Amniotic stem cell (primary cell): Measurements from ENCODE around the gene TMEM184B.
"Not testable (repeated sequence)": the region's sequence is repeated elsewhere in the genome, so short reads cannot be mapped to it uniquely, and the experiment has no call there.

ENCODE experiments used
- DNase-seq: peaks from one replicate; lab custom pipeline; 2025; lab: John Stamatoyannopoulos, UW

TMEM184B gene

DNA sequence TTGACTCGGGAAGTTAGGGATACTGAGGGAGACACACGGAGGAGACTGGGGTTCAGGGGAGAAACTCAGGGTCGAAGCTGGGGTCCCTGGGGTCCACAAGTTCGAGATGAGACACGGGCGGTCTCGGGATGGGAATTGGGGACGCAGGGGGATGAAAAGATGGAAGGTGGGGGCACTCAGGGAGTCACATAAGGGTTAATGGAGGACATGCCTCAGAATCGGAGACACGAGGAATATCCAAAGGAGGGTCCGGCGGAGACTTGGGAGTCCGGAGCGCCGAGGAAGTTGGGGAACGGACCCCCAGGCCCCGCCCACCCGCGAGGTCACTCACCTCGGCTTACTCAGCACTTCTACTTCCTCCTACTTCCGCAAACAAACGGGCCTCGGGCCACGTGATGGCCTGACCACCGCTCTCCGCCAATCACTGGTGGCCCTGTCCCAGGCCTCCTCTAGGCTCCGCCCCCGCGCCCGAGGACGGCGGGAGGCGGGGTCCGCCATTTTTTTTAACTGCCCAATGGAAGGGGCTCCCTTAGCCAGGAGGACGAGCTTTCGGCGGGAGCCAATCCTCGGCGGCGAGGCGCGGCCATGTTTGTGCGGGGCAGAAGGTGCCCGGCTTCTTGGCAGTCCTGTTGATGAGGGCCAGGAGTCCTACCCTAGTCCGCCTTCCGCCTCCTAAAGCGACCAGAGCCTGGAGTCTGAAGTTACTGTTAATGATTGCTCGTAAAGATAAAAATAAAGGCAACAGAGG, 91.2 kb downstream of the TMEM184B start, which contains the start of gene PLA2G6:
TSS of gene PLA2G6 (minus strand) at position 378 of the 748 bp plus-strand sequence. CDS start 12,404 bp downstream, outside the sequence.
- peak; percentile 95 for DNase-seq

- no peak for DNase-seq
These were observed 91.9 kb downstream of the TMEM184B start for GRCh38 chr22:38180841-38181452.

- DNase-seq: not testable (repeated sequence)
These were observed 94.2 kb downstream of the TMEM184B start for GRCh38 chr22:38178605-38178937.

DNA sequence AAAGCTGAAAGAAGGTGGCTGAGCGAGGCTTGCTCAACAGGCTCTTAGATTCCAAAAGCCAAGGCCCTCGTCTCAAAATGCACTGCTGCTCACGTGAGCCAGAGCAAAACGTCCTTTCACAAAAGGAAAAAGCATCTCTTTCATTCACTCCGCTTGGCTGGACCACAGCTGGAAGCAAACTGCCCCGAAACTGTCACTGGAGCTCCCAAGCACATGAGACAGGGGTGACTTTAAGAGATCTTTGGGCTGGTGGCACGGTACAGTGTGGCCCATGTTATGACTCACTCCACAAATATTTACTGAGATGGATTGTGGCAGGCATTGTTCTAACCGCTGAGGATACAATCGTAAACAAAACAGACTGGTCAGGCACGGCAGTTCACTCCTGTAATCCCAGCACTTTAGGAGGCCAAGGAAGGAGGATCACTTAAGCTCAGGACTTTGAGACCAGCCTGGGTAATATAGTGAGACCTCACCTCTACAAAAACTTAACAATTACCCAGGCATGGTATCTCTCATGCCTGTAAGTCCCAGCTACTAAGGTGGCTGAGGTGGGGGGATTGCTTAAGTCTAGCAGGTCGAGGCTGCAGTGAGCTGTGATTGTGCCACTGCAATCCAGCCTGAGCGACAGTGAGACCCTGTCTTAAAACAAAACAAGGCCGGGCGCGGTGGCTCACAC, 94.7 kb downstream of the TMEM184B start:
- peak; percentile 36 for DNase-seq

- not testable (repeated sequence) for DNase-seq
These were observed 95.3 kb downstream of the TMEM184B start for GRCh38 chr22:38177571-38177925.

DNA sequence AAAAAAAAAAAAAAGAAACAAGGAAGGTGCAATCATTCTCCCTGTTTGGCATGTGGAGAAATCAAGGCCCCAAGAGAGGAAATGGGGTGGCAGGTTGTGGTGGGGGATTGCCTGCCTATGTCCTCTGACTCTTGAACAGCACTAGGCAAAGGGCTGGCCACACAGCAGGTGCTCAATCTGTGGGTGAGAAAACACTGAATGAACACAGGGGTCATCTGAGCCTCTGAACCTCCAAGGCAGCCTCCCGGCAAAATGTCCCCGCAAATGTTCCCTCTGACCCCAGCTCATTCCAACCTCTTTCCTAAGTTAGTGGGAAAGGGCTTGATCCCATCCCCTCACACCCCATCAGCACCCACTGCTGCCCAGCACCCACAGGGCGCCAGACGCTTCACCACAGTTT, 95.8 kb downstream of the TMEM184B start:
- no peak for DNase-seq

DNA sequence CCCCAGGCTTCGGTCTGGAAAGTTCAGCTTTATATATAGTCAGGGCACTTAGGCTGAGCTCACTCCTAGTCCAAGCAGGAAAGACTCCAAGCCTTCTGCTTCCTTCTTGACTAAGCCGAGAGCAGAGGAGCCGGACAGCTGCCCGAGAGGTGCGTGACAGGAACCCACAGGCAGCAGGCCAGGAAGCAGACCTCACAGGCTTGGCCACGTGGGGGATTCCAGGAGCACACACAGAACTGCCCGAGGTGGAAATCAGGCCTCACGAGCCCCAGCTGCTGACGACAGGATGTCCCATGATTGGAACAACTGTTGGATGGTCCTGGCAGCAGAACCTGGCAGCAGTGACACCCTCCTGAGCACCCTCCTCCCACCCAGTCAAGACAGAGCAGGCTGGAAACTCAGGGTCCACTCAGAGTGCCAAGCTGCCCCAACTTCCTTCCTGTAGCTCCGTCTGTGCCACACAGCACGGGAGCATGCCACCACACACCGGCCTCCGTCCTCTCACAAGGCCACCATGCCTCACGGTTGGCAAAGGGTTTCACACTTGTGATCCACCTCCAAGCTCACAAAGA, 96.6 kb downstream of the TMEM184B start:
- peak; percentile 75 for DNase-seq

DNA sequence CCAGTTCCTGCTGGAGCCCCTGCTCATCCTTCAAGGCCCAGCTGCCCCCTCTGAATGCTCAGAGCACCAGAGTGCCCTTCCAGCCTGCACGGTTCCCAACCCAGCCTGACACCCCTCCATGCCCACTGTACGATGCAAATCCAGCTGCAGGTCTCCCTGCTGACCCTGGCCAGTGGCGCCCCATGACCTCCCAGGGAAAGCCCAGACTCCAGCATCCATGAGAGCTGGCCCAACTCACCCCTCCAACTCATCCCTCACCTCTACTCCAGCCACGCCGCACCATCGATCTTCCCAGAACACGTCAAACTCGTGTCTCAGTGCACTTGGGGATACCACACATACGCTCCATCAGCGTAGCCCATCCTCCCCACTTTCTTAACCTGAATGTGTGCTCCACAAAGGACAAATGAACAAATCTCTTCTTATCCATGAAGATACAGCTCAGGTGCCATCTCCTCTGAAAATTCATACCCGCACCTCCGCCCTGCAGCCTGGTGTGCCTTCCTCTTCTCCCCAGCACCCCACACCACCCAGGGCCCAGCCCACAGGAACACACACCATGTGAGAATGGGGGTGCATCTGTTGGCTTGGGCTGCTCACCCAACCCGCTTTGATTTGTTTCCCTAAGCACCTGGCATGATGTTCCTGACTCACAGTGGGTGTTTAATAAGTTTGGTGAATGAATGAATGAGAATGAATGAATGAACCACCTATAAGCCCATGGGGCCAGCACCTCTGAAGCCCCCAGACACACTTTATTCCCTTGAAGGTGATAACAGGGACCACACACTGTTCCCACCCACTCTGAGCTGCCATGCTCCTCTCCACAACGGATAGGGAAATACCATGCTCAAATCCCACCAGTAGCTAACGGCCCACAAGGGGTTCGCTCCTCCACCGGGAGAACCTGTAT, 97.3 kb downstream of the TMEM184B start:
- DNase-seq: no peak

- DNase-seq: no peak
These were observed 98.2 kb downstream of the TMEM184B start for GRCh38 chr22:38174626-38175025.

GRCh38 chr22:38173641-38173906, 99.2 kb downstream of the TMEM184B start:
- no peak for DNase-seq

DNA sequence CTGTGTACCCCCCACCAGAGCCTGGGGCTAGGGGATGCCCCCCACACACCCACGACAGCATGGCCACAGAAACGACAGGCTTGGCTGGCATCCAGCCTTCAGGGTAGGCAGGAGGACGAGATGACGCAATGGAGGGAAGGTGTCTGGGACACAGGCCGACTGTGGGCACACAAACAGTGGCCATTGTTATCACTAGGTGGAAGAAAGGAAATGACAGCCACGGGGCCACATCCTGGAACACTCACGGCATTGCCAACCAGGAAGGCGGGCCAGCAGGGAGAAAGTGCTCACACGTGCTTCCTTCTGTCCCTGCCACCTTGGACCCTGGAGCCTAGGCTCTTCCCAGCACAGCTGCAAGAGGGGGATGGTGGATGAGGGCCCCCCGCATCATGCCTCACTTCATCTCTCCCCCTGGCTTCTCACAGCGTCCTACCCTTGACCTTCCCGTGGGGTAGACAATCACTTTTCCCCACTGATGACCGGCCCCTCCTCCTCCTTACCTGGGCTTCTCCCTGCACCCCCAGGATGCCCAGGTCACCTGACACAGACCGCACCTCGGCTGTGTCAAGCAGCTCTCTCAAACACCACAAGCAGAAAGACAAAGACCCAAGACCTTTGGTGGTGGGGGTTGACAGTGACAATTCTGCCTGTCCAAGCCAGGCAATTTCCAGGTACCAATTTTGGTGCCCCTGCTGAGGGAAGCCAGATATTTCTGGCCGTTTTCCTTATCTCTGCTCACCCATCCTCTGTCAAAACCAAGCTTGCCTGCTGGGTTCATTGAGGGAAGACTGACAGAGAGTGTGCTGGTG, 99.8 kb downstream of the TMEM184B start:
- no peak for DNase-seq

GRCh38 chr22:38171927-38172831, 100.6 kb downstream of the TMEM184B start:
- no peak for DNase-seq

GRCh38 chr22:38170469-38170868, 102.3 kb downstream of the TMEM184B start:
- DNase-seq: no peak
